SW480 (cell line): ENCODE measurements around the gene STK39.

ENCODE experiments used
- DNase-seq: peaks from one replicate; pipeline ENCODE4 v3.0.0-alpha.2; 2016; ENCODE audit warnings: low spot score

STK39 gene

GRCh38 chr2:168183308-168183997, 63.9 kb downstream of the STK39 start:
- no peak for DNase-seq

GRCh38 chr2:168182550-168183249, 64.7 kb downstream of the STK39 start:
- no peak for DNase-seq

DNA sequence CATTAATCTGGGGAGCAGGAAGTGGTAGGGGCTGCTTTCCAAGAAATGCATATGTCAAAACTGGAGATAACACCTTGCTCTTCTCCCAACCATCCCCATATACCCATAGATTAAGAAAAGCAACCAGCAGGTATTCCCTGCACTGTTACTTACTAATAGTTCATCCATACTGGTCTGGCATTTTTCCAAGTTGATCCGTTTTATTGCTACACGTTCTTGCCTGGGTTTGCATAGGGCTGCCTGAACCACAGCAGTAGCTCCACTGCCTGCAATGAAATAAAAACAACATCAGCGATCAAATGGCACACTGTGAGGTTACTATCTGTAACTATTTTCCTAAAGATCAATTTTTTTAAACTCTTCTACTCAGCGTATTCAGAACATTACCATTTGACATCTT, 65.6 kb downstream of the STK39 start:
- no peak for DNase-seq

GRCh38 chr2:168180914-168181313, 66.5 kb downstream of the STK39 start:
- DNase-seq = no peak

GRCh38 chr2:168180483-168180882, 66.9 kb downstream of the STK39 start:
- DNase-seq = no peak

GRCh38 chr2:168179592-168179991, 67.8 kb downstream of the STK39 start:
- no peak for DNase-seq

- DNase-seq = no peak
Measured at GRCh38 chr2:168178520-168179324, 68.7 kb downstream of the STK39 start.

DNA sequence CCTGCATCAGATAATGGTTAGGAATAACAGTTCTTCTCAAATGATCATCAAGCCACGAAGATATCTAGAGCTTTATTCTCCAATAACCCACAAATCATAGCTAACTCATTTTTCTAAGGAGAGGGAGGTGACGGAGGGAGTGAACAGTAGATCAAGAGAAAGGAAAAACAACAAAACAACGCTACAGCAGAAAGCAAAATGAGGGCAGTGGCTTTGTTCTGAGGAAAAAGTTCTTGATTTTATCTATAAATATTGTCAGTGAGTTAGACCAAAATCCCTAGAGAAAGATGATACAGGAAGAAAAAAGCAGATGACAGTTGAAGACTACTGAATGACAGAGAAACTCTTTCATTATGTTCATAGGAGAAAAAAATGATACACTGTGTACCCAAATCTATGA, 71.0 kb downstream of the STK39 start:
- DNase-seq = no peak

DNA sequence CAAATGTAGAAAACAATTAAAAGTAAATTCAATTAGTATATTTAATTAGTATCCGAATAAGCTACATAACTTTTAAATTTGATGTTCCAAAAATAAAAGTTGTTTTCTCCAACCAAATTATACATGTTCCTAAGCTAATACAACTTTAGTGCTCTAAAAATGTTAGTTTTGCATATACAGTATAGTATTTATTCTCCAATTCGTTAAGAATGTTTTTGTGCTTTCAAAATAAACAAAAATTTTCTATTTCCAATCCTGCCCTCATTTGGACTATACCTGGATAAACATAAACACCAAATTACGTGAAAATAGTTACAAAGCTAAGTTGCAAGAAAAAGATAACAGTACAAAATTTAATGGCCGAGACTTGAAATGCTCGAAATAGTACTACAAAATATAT, 71.9 kb downstream of the STK39 start:
- DNase-seq = no peak

DNA sequence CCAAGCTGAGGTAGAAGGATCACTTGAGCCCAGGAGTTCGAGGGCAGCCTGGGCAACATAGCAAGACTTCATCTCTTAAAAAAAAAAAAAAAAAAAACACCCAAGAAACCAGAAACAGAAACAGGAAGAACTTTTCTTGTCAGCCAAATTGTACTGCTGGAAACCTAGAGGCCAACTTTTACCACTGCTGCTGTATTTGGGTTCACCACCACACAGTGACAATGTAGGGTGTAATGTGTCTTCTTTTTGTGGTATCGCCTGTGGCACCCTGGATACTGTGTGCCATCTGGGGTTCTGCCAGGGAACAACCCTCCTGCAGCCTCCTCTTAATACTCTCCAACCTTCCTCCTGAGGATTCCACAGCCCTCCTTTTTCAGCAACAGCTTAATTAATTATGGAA, 72.6 kb downstream of the STK39 start:
- DNase-seq = no peak

DNA sequence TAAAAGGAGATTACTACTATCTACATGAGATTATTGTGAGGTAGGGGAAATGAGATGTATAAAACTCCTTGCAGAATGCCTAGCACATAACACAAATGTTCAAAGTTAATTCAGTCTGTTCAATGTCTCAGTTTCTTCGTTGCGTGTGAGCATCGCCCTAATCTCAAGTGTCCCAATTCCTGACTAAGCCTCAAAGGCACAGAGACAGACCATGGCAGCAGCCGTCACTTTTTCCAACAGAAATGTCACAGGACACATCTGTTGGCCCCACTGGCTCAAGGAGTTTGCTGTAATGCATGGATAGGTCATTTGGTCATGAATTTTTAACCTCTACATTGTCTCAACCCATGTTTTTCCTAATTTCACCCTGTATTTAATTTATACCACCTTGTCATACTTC, 75.3 kb downstream of the STK39 start:
- DNase-seq = no peak

DNA sequence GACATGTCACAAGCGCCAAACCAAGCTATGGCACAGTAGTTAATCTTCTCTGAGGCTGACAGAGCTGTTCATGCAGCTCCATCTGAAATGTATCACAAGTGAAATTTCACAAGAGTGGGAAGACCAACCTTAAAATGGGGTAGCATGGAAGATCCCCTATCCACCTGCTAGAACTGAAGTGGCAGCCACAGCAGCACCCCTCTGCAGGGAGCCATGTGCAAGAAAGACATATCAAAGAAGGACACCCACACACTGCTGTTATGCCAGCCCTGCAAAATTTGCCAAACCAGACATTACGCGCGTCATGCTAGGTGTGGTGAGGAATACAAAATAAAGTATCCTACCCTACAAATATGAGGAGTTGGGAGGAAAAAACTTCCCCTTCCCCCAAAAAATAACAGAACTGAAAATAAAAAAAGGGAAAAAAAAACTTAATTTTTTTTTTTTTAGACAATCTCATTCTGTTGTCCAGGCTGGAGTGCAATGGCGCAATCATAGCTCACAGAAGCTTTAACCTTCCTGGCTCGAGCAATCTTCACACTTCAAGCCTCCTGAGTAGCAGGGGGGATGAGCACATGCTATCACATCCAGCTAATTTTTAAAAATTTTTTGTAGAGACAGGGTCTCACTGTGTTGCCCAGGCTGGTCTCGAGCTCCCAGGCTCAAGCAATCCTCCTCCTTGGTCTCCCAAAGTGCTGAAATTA, 76.2 kb downstream of the STK39 start:
- DNase-seq = no peak

DNA sequence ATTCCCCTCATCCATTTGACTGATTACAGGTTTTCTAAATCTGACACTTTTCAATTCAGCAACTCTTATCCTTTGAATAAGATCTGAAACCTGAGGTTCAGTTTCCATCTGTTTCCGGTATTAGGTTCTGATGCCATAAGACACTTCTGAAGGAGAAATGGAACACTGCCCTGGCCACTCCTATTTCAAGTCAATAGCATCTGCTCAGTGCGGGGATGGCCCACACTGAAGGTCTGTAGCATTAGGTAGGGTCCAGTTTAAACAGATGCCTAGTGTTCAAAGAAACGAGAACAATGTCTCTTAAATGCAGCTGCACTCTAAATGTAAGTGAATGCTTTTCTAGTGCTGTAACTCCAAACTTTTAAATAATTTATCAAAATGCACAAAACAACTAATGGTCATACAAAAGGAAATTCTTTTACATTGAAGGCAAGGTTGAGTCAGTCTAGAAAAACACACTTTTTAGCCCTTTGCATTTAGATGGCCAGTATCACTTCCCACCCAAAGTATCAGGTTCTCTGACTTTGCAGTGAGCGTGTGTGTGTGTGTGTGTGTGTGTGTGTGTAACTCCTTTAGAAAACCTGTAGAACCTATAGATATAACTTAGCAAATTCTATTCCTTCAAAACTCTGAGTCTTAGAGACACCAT, 78.2 kb downstream of the STK39 start:
- no peak for DNase-seq

GRCh38 chr2:168167511-168168263, 79.7 kb downstream of the STK39 start:
- DNase-seq = no peak

DNA sequence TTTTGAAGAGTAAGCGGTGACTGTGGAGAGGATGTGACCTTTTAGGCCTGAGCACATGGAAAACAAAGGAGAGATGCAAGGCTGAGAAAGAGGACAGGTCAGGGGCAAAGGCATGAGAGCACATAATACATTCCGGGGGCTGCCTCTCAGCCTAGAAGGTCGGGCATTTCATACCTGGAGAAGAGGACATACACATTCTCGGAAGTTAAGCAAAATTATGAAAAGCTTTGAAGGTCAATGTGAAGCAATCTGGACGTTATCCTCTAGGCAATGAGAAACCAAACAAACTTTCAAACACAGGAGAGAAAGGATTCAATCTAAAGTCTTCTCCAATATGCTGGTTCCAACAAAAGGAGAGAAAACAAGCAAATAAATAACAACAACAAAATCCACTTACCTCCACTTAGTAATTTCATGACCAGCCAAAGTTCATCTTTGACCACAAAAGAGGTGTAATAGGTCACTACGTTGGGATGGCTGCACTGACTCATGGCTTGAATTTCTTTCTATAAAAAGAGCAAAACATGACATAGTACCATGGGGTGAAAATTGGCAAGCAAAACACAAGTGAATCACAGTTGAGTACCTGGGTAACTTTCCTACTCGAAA, 80.4 kb downstream of the STK39 start:
- DNase-seq = peak; percentile 15

DNA sequence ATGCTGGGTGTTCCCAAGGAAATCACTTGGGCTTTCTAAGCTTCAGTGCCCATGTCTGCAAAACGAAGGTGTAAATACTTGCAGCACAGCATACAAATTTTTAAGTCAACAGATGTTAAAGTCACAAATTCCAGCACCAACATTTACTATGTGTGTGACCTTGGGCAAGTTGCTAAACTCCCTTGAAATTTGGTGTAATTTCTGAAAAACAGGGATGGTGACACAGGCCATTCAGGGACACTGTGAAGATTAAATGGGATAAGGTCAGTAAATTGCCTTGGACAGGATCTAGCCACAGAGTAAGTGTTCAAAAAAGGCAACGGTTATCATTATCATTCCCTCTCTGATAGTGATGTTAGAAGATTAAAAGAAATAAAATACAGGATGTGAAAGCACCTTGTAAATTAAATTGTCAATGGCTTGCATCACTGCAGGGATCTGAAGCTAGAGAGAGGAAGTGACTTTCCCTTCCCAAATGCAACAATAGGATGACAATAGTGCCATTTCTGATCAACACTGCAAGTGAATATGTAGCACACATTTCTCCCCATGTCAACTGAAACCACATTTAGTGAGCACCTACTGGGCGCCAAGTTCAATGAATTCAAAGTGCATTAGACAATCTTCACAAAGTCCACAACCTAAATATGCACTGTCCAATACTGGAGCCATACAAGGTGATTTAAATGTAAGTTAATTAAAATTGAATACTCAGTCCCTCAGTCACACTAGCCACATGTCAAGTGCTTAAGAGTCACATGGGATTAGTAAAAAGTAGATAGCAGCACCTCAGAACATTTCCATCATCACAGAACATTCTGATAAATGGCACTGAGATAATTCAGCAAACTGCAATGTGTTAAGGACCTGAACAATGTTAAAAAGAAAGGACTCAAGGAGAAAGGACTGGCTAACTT, 81.2 kb downstream of the STK39 start:
- DNase-seq = no peak

GRCh38 chr2:168165397-168165796, 82.0 kb downstream of the STK39 start:
- no peak for DNase-seq

DNA sequence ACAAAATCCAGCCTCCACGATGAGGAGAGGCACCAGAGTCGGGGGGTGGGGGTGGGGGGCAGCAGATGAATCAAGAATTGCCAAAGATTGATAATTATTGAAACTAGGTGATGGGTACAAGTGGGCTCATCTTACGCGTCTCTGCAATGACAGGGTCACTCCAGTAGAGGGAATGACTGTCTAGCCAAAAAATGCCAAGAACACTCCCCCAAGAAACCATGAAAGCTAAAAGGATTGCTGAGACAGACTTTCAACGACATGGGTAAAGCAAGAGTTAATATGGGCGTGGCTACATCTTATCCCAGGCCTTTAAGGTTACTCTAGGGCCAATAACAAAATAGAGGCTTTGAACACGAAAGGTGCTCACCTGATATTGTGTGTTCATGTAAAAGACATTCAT, 86.5 kb downstream of the STK39 start:
- peak; percentile 4 for DNase-seq

DNA sequence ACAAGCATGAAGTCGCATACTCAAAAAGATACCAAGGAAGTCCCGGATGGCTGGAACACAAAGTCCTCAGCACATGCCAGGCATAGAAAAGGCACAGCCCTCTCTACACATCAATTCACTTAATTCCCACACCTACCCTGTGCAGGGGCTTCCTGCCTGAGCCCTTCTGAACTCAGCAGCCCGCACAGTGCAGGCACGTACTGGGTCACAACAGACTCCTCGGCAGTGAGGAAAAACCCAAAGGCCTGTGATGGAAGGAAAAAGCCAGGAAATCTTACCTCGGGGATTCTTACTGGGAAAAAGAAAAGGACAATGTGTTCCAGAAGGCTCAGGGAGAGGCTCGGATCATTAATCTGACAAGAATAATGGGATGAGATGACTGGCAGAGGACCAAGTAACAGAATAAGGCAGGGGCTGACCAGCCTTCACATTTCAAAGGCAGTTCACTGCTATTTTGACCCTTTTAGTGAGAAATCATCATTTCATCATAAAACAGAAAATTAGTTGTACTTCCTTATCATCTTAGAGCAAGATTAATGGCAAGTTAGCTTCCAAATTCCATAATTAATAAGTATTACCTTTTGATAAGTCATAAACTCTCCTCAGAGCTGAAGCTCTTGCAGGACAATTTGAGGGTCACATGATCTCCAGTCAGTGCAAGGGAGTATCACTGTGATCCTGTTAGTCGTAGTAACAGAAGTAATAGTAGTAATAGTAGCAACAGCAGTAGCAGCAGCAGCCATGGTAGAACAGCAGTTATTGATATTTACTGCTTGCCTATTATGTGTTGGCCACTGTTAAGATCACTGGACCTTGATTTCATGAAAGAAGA, 87.4 kb downstream of the STK39 start:
- DNase-seq = no peak
